BLaER1 treated with 17β-estradiol and CSF1 and Interleukin-3, amounts not matched to agents 10 nM and 100 nM (cell line): ENCODE measurements around the gene HSD17B4.
"Not testable (repeated sequence)": the region's sequence is repeated elsewhere in the genome, so short reads cannot be mapped to it uniquely, and the experiment has no call there.

Source experiments
- H3K27ac ChIP-seq, 11 experiments: shearing (Covaris generic); formaldehyde crosslinking; 2 replicates each; pipeline ENCODE4 v1.8.1; 2022
- H3K27me3 ChIP-seq, 11 experiments: shearing (Covaris generic); formaldehyde crosslinking; 2 replicates each; pipeline ENCODE4 v1.8.1; 2022
- H3K36me3 ChIP-seq, 11 experiments: shearing (Covaris generic); formaldehyde crosslinking; 2 replicates each; pipeline ENCODE4 v1.8.1; 2022
- H3K4me1 ChIP-seq, 10 experiments: shearing (Covaris generic); formaldehyde crosslinking; 2 replicates each; pipeline ENCODE4 v1.8.1; 2022
- H3K4me2 ChIP-seq, 11 experiments: shearing (Covaris generic); formaldehyde crosslinking; 2 replicates each; pipeline ENCODE4 v1.8.1; 2022
- H3K4me3 ChIP-seq, 10 experiments: shearing (Covaris generic); formaldehyde crosslinking; 2 replicates each; pipeline ENCODE4 v1.8.1; 2022
- H3K9ac ChIP-seq, 11 experiments: shearing (Covaris generic); formaldehyde crosslinking; 2 replicates each; pipeline ENCODE4 v1.8.1; 2022
- H3K9me3 ChIP-seq, 11 experiments: shearing (Covaris generic); formaldehyde crosslinking; replicated peaks in 1 of 11; 2 replicates each; pipeline ENCODE4 v1.8.1; 2022
- H4K20me1 ChIP-seq, 11 experiments: shearing (Covaris generic); formaldehyde crosslinking; 2 replicates each; pipeline ENCODE4 v1.8.1; 2022
- Cebpa-rat ChIP-seq, 11 experiments: shearing (Covaris generic); IDR thresholded peaks; 2 replicates each; pipeline ENCODE4 v1.8.1; 2022

Gene HSD17B4

DNA sequence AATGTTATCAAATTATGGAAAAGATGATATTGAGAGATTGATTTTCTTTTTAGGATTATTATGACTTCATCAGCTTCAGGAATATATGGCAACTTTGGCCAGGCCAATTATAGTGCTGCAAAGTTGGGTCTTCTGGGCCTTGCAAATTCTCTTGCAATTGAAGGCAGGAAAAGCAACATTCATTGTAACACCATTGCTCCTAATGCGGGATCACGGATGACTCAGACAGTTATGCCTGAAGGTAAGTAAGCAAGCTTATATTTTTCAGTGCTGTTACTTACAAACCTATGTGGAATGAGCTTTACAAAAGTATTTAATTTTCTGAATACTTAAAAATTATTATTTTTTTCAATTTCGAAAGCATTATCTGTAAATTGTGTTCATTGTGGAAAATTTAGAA lies 26.5 kb downstream of the HSD17B4 start:
- Histone ChIP-seq H4K20me1 (peaks cover 0 to 59% (median 0%) of the 10 kb centered on the region in 11 experiments; a peak in 3 of 22 replicates), H3K9me3 (no peaks in the 10 kb centered on the region), H3K4me2 (no peak overlapping the region), H3K27me3 (no peaks in the 10 kb centered on the region), H3K36me3 (peaks cover 50 to 100% (median 72%) of the 10 kb centered on the region in 11 experiments), H3K4me3 (no peak overlapping the region), H3K27ac (no peak overlapping the region), H3K4me1 (peaks cover 0 to 6% (median 0%) of the 10 kb centered on the region in 10 experiments; a peak in 1 of 20 replicates), H3K9ac (no peak overlapping the region)
- no peak for TF ChIP-seq Cebpa-rat (IDR thresholded peaks at IDR 0.05)

- not testable (repeated sequence) for H3K4me3 ChIP-seq
These were observed 28.3 kb downstream of the HSD17B4 start for GRCh38 chr5:119480629-119481028.

DNA sequence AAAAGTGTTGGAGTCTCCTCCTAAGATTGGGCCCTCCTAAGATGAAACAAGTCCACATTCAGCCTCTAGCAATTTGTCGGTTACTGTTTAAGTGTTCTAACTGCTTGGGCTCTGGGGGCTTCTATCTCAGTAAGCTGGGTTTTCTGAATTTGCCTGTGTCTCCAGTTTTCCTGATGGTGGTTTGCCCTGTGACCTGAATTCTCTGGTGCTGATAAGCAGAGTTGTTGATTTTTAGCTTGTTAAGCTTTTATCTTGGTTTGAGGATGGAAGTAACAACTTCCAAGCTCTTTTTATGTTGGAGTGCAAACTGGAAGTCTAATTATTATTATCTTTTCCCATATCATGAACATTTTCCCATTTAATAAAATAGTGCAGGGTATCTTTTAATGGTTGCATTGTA lies 30.9 kb downstream of the HSD17B4 start:
- H3K4me2 ChIP-seq: no peak overlapping the region
- H4K20me1 ChIP-seq: peaks cover 0 to 89% (median 0%) of the 10 kb centered on the region in 11 experiments; a peak in 3 of 22 replicates
- H3K36me3 ChIP-seq: peaks cover 45 to 100% (median 78%) of the 10 kb centered on the region in 11 experiments
- peaks cover 0 to 6% (median 0%) of the 10 kb centered on the region in 10 experiments; a peak in 1 of 20 replicates for H3K4me1 ChIP-seq
- no peaks in the 10 kb centered on the region for H3K27me3 ChIP-seq
- H3K27ac ChIP-seq: no peak overlapping the region
- H3K9ac ChIP-seq: no peak overlapping the region
- H3K4me3 ChIP-seq: no peak overlapping the region
- TF ChIP-seq Cebpa-rat (IDR thresholded peaks at IDR 0.05): no peak
- no peaks in the 10 kb centered on the region for H3K9me3 ChIP-seq

More at GRCh38 chr5:119480629-119481028, 28.3 kb downstream of the HSD17B4 start:
- H3K4me1 ChIP-seq, H3K9me3 ChIP-seq, H3K9ac ChIP-seq, H3K27me3 ChIP-seq, H3K27ac ChIP-seq, H3K4me2 ChIP-seq: not testable (repeated sequence)
- Histone ChIP-seq H3K36me3 (peaks cover 55 to 100% (median 78%) of the 10 kb centered on the region in 11 experiments), H4K20me1 (peaks cover 0 to 74% (median 0%) of the 10 kb centered on the region in 11 experiments; a peak in 3 of 22 replicates)

- Histone ChIP-seq H3K9me3 (no peaks in the 10 kb centered on the region), H3K4me2 (no peak overlapping the region), H3K36me3 (peaks cover 43 to 100% (median 74%) of the 10 kb centered on the region in 11 experiments), H4K20me1 (peaks cover 0 to 89% (median 0%) of the 10 kb centered on the region in 11 experiments; a peak in 3 of 22 replicates), H3K9ac (no peak overlapping the region), H3K4me1 (peaks cover 0 to 6% (median 0%) of the 10 kb centered on the region in 10 experiments; a peak in 1 of 20 replicates), H3K27me3 (no peaks in the 10 kb centered on the region), H3K4me3 (no peak overlapping the region), H3K27ac (no peak overlapping the region)
- TF ChIP-seq Cebpa-rat (IDR thresholded peaks at IDR 0.05): no peak
These were observed 32.6 kb downstream of the HSD17B4 start for GRCh38 chr5:119484884-119485283.

DNA sequence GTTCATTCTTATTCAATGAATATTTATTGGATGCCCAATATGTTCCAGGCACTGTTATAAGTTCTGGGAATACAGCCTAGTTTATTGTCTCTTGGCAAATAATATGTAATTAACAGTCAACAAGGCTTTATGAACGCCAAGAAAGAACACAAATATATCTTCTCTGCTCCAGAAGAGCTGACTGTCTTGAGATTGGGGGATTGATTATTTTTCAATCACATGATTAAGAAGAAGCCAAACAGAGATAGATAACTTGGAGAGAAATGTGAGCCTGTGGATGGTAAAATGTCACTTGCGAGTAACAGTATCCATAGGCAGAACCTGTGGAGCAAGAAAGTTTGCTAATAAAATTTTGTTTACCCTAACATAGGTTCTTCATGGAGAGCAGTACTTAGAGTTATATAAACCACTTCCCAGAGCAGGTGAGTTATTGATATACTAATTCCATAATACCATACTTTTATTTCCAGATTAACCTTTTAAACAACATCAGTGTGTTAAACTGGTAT lies 49.4 kb downstream of the HSD17B4 start:
- Histone ChIP-seq H3K27me3 (no peaks in the 10 kb centered on the region), H4K20me1 (peaks cover 0 to 49% (median 0%) of the 10 kb centered on the region in 11 experiments; a peak in 3 of 22 replicates), H3K4me2 (no peak overlapping the region), H3K4me3 (no peak overlapping the region), H3K27ac (no peak overlapping the region), H3K36me3 (peaks cover 61 to 96% (median 72%) of the 10 kb centered on the region in 11 experiments), H3K9ac (no peak overlapping the region), H3K4me1 (no peaks in the 10 kb centered on the region), H3K9me3 (peaks cover 25 to 31% (median 27%) of the 10 kb centered on the region in 11 experiments)
- TF ChIP-seq Cebpa-rat (IDR thresholded peaks at IDR 0.05): no peak

- Histone ChIP-seq H3K9me3 (peaks cover 25 to 31% (median 27%) of the 10 kb centered on the region in 11 experiments), H3K36me3 (peaks cover 45 to 95% (median 67%) of the 10 kb centered on the region in 11 experiments), H4K20me1 (peaks cover 0 to 44% (median 0%) of the 10 kb centered on the region in 11 experiments; a peak in 3 of 22 replicates)
- H3K4me2 ChIP-seq, H3K9ac ChIP-seq, H3K27ac ChIP-seq, H3K27me3 ChIP-seq, H3K4me1 ChIP-seq, H3K4me3 ChIP-seq: not testable (repeated sequence)
These were observed 51.6 kb downstream of the HSD17B4 start for GRCh38 chr5:119503939-119504338.

GRCh38 chr5:119512277-119512676 lies 60.0 kb downstream of the HSD17B4 start:
- no peaks in the 10 kb centered on the region for H3K4me1 ChIP-seq
- H3K4me3 ChIP-seq: no peak overlapping the region
- no peak overlapping the region for H3K9ac ChIP-seq
- no peak for TF ChIP-seq Cebpa-rat (IDR thresholded peaks at IDR 0.05)
- H3K36me3 ChIP-seq: peaks cover 36 to 96% (median 67%) of the 10 kb centered on the region in 11 experiments
- H4K20me1 ChIP-seq: peaks cover 0 to 20% (median 0%) of the 10 kb centered on the region in 11 experiments; a peak in 2 of 22 replicates
- H3K27me3 ChIP-seq: no peaks in the 10 kb centered on the region
- H3K4me2 ChIP-seq: no peak overlapping the region
- no peak overlapping the region for H3K27ac ChIP-seq
- H3K9me3 ChIP-seq: peaks cover 4 to 8% (median 7%) of the 10 kb centered on the region in 11 experiments; a peak in 16 of 22 replicates

- H3K9ac ChIP-seq: no peak overlapping the region
- H3K27ac ChIP-seq: no peak overlapping the region
- TF ChIP-seq Cebpa-rat (IDR thresholded peaks at IDR 0.05): no peak
- peaks cover 0 to 10% (median 0%) of the 10 kb centered on the region in 11 experiments; a peak in 2 of 22 replicates for H4K20me1 ChIP-seq
- H3K4me2 ChIP-seq: no peak overlapping the region
- peaks cover 29 to 98% (median 58%) of the 10 kb centered on the region in 11 experiments for H3K36me3 ChIP-seq
- H3K9me3 ChIP-seq: peaks cover 4 to 11% (median 8%) of the 10 kb centered on the region in 11 experiments; a peak in 16 of 22 replicates
- no peaks in the 10 kb centered on the region for H3K27me3 ChIP-seq
- H3K4me3 ChIP-seq: no peak overlapping the region
- H3K4me1 ChIP-seq: no peaks in the 10 kb centered on the region
These were observed 62.9 kb downstream of the HSD17B4 start for GRCh38 chr5:119515192-119515591.

GRCh38 chr5:119517115-119517514 lies 64.8 kb downstream of the HSD17B4 start:
- not testable (repeated sequence) for H3K27ac ChIP-seq, H3K9ac ChIP-seq, H3K4me3 ChIP-seq, H3K4me2 ChIP-seq, H3K27me3 ChIP-seq, H4K20me1 ChIP-seq, H3K4me1 ChIP-seq
- Histone ChIP-seq H3K9me3 (peaks cover 5 to 11% (median 8%) of the 10 kb centered on the region in 11 experiments; a peak in 16 of 22 replicates), H3K36me3 (peaks cover 16 to 91% (median 40%) of the 10 kb centered on the region in 11 experiments)

GRCh38 chr5:119521232-119521631 lies 68.9 kb downstream of the HSD17B4 start:
- H3K27ac ChIP-seq: no peak overlapping the region
- peaks cover 0 to 12% (median 0%) of the 10 kb centered on the region in 11 experiments; a peak in 2 of 22 replicates for H4K20me1 ChIP-seq
- H3K36me3 ChIP-seq: peaks cover 16 to 78% (median 31%) of the 10 kb centered on the region in 11 experiments
- no peak overlapping the region for H3K9ac ChIP-seq
- H3K4me3 ChIP-seq: no peak overlapping the region
- H3K27me3 ChIP-seq: no peaks in the 10 kb centered on the region
- H3K9me3 ChIP-seq: peaks cover 5 to 11% (median 8%) of the 10 kb centered on the region in 11 experiments; a peak in 16 of 22 replicates
- no peak for TF ChIP-seq Cebpa-rat (IDR thresholded peaks at IDR 0.05)
- H3K4me1 ChIP-seq: peaks cover 0 to 8% (median 4%) of the 10 kb centered on the region in 10 experiments; a peak in 4 of 20 replicates
- no peak overlapping the region for H3K4me2 ChIP-seq
